Esophagus mucosa (tissue), 1 donor: ENCODE results near the gene MEIS2. TPM values are rescaled to one million over a fixed set of nuclear protein-coding genes. Genes with fewer than 3 reads are reported as not detected.

Source experiments
- ATAC-seq: fragments of 200-7000 bp; cut with Tn5 transposase; one replicate; pipeline ENCODE4 v1.9.1; 2020
- total RNA-seq: library from RNA; stranded (reverse); gene quantifications from one replicate; pipeline ENCODE4 v1.2.4, GENCODE V29; 2023
- donor health status: DM: yes; HTN: yes; CAD: no.

The MEIS2 gene
- total RNA-seq, 1 donor from 2014 or later, result 10.3 TPM

GRCh38 chr15:36893276-36893675 lies 207.1 kb downstream of the MEIS2 start:
- no peak for ATAC-seq

DNA sequence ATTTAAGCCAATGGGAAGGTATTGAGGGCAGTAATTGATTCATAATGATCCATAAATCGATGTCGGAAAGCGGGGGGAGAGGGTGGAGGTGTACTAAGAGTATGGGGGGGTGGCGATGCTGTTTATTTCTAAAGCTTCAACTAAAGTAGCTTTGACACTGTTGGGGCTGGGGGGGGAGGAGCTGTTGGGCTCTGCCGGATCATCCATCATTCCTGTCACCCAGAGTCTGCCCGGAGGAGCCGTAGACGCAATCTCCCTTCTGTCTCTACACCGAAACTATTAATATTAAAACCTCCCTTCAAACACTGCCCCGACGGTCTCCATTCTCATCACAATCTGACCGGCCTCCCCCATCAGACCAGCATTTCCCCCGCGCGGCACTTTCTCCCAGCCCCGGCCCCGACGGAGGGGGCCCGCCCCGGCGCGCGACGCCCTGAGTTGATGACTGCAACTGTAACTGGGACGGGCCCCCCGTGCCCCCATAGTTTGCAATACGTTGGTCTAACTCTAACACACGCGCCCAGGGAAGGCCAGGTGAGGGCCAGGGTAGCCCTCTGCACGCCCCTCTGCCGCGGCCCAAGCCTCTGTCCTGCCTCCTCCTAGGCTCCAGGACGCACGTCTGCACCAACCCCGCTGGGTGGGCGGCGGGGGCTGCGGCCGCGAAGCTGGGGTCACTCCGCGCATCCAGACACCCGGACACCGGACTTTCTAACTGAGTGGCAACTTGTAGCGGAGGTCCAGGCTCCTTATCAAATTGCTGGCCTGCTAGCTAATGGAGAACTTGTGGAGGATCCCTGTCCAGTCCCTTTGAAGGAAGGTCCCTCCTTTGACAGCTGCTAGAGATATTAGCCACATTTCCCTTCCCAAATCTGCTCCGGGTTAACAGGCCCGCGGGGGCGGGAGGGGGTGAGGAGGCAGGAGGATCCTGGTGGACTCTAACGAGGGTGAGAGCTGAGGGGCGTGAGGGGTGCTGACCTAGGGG lies 212.0 kb downstream of the MEIS2 start:
- ATAC-seq, result peak; percentile 25

GRCh38 chr15:36887214-36887961 lies 213.0 kb downstream of the MEIS2 start:
- no peak for ATAC-seq

DNA sequence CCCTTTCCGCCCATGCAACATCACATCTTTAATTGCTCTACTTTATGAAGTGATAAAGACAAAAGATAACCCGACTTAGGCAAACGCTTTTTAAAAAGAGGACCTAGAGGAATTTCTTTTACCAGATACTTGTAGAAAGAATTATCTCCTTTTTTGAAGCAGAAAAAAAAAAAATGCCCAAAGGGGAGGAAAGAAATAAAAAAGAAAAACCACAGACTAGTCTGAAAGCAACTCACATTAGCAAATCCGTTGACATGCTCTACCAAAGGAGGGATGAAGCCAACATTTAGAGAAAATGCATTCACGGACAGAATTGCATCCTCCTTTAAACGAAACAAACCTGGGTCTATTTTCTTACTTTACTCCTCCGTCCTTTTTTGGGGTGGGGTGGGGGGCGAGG lies 213.6 kb downstream of the MEIS2 start:
- no peak for ATAC-seq

DNA sequence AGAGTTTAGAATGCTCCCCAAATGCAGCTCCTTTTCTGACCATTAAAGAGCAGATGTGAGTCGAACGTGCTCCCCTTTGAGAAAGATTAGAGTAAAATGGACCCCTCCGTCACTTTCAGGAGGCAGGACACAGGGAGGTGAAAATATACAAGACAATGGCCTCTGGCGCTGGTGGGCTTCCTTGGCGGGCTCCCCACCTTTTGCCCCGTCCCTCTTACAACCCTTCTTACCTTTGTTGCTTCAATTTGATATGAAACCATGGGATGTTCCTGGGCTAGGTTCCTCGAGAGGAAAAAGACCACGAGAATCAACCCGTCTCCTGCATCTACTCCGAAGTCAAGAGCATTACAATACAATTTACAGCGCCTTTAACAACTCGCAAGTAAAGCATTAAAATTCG lies 214.2 kb downstream of the MEIS2 start:
- ATAC-seq, result no peak

- ATAC-seq, result no peak
These were observed 214.6 kb downstream of the MEIS2 start for GRCh38 chr15:36885771-36886170.

GRCh38 chr15:36884936-36885635 lies 215.3 kb downstream of the MEIS2 start:
- no peak for ATAC-seq

DNA sequence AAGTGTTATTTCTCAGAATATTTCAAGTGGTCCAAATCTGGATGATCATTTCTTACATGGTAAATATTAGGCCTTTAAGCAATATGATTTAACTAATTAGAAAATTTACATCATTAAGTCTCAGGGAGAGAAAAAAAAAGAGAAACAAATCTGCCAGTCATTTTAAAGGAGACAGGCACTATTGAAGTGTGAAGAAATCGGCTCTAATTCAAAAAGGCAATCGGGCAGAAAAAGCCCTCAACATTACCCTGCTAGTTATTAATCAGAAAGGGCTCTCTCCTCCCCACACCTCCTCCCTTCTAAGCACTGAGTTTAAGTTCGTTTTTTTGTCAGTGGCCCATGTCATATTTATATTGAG lies 215.9 kb downstream of the MEIS2 start:
- no peak for ATAC-seq

DNA sequence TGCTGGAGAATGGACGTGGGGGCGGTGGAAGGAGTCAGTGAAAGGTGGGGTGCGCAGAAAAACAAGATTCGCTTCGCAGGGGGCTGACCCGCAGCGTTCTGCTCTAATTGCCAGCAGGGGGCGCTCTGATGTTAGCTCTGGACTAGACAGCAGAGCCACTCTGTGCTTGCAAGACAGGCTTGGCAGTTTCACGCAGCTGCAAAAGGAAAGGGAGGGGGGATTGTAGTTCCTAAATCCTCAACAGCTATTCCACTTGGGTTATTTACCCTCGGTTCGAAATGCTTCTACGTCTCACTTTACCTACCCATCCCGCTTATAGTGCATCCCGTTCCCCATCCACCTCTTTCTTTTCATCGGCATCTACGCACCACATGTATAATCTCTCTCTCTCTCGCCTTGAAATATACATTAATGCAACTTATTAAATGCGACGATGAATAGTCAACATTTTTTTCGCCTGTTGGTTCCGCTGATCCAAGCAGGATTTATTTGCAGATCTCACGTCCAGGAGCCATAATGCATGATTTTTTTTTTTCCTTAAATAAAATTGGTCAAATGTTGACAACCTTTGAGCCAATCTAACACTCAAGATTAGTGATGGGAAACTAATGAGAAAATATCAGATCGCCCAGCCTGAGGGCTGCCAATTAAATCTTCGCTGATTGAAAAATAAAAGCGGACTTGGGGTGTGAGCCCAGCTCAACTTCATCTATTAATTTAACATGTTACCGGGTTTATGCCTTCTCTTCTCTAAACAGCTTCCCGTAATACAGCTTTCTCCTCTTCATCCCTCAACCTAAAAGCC lies 216.4 kb downstream of the MEIS2 start:
- ATAC-seq, result peak; percentile 83

DNA sequence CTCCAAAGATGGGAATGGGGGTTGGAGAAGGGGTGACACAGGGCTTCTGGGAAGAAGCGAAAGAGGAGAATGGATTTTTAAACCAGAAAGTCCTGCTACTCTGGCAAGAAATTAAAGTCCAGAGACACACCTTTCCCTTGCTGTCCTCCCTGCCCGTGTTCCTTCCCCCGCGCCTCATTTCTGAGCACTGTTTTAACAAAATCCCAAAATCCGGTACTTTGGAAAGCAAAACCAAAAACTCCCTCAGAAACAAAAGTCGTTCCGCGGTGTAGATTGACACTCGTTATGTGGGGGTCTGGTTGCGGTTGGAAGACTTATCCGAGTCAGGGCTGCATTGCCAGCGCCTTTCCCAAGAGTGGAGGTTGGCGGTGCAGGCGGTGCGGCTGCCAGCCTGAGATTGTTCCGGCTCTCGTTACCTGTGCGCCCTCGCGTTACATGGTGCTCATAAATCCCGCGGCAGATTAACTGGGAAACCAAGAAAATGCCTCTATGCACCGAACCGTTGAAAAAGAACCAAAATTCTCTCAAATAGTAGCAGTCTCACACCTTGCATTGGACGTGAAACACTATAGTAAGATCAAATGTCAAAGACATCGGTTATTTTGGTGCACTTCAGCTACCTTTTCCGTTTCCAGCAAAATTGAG lies 217.7 kb downstream of the MEIS2 start:
- no peak for ATAC-seq

DNA sequence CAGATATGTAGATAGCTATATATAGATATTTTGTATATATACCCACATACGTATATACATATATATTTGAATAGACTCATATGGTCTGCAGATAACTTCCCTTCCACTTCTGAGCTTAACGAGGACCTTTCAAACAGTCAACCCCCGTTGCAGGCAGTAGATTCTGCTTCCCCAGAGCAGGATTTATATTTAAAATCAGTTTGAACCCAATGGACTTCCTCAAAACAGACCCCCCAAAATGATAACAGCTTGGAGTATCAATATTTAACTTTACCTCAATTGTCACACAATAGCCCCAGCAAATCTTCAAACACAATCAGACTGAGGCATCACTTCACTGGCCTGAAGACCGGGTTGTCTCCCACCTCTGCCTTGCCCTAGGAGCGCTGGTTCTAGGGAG lies 218.3 kb downstream of the MEIS2 start:
- no peak for ATAC-seq

DNA sequence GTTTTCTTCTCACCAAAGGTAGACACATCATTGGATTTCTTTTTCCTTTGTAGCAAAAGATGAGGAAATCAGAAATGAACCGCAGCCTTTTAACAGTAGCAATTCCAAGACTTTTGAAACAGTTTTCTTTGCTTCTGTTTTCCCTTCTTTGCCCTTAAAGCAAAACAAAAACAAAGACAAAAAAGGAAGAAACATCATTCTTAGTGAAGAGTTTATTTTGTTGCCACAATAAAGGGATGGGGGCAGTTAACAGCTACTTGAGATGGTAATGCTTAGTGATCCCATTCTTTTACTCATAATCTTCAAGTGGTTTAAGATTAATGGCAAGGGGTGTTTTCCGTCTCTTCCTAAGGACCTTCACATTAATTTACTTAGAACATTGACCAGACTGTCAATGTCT lies 218.8 kb downstream of the MEIS2 start:
- no peak for ATAC-seq

GRCh38 chr15:36880913-36881460 lies 219.4 kb downstream of the MEIS2 start:
- no peak for ATAC-seq

DNA sequence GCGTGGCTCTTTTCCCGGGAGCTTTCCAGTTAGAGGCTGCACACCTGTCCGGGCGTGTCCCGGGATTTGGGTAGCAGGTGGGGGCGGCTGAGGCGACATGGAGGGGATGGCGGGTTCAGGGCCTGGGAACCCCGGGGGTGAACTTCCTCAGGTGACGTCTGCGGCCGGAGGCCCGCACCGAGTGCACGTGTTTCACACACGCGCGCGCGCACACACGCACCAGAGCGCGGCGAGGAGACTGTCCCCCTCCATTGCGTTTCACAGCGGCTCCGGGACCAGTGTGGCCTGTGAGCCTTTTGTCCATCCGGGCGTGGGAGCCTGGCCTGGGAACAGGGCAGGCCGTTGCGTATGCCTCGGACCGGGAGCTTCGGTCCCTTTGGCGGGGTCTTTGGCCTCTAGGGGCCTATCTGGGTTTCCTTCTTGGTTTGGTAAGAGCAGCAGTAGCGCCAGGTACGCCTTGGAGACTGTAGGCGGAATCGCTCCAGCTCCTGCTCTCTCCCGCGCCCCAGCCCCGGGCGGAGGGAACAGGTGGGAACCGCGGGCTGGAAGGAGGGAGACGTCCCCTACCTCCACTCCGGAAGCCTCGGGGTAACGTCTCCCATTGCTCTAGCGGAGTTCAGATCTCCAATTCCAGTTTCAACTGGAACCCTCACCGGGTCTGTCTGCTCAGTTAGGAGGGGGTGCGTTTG lies 220.0 kb downstream of the MEIS2 start:
- peak; percentile 33 for ATAC-seq

- no peak for ATAC-seq
These were observed 220.7 kb downstream of the MEIS2 start for GRCh38 chr15:36879568-36880222.

DNA sequence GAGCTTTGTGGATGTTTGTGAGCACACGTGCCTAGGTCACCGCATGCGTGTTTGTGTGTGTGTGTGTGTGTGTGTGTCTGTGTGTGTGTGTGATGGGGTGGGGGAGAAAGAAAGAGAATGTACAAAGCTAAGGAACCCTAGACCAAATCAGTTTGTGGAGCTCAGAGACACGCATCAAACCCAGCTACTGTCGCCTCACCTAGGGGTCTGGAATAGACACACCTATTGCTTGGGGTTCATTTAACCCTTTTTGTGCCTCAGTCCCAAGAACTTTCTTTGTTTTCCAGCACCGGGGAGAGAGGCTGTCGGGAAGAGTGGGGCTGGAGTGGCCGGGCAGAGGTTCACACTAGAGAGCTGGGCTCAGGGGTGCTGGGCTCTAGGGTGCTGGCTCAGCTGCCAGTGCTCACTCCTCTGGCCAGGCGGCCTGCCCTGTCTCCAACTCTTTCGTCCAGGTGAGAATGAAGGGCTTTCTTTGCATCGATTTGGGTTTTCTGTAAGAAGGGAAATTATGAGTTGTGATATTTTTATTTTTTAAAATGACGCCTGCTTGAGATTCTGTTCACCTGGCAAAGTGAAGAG lies 221.6 kb downstream of the MEIS2 start:
- no peak for ATAC-seq

GRCh38 chr15:36877796-36878683 lies 222.3 kb downstream of the MEIS2 start:
- no peak for ATAC-seq

DNA sequence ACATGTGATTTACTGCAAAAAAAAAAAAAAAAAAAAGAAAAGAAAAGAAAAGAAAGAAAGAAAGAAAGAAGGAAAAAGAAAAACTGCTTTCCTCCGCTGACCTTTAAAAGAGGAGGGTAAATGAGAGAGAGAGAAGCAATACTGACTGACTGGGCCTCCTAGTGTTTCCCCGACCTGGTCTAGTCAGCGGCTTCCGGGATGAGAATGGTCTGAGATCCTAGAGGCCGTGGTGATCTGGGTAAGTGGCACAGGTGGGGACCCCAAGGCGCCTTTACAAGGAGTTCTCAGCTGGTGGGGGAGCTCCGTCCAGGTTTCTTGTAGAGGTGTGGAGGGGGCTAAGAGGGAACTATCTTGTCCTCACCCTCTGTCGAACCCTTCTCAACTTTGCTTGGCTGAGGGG lies 223.1 kb downstream of the MEIS2 start:
- ATAC-seq, result no peak
